HG03039 (cell line): ENCODE measurements around the gene ARID1B.

ENCODE experiments used
- ATAC-seq: cut with Tn5 transposase; IDR thresholded peaks from one replicate; pipeline ENCODE4 v1.9.1; 2021; ENCODE audit warnings: mild to moderate bottlenecking, moderate library complexity; ENCODE audit not compliant: unreplicated experiment

The ARID1B gene

DNA sequence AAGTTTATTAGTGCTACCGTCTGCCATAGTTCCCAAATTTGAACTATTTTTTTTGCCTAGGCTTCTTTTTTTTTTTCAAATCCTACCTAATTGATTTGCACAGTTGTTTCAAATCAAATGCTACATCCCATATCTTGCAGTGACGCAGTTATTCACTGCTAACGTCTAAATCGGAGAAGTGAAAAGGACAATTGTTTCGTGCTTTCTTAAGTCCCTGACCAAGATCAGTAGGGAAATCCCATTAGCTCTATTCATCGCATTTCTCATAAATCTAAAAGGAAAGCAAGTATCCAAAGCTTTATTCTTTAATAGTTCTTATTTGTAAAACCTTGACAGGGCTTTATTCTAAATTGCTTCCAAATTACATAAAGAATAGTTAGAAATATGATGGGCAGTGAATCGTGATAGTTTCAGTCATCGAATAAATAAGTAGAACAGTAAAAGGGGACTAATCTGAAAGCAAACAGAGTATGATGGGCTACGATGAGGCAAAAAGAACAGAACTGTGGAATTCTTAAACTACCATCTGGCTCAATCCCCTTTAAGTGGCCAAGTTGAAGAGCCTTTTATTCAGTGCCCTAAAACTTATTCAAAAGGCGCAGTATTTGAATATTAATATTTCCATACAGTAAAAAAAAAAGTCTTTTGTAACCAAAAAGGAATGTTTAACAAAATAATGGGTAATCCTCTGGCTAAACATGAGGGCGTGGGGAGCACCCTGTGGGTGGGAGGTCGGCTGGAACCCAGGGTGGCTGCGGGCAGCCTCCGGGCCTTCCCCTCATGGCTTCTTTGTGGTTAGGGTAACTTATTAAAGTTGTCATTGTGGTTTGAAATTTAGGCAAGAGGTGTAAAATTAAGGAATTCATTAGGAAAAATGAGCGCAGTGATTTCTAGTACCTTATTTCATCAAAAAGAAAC is 3.0 kb upstream of the ARID1B start:
- ATAC-seq: no peak

DNA sequence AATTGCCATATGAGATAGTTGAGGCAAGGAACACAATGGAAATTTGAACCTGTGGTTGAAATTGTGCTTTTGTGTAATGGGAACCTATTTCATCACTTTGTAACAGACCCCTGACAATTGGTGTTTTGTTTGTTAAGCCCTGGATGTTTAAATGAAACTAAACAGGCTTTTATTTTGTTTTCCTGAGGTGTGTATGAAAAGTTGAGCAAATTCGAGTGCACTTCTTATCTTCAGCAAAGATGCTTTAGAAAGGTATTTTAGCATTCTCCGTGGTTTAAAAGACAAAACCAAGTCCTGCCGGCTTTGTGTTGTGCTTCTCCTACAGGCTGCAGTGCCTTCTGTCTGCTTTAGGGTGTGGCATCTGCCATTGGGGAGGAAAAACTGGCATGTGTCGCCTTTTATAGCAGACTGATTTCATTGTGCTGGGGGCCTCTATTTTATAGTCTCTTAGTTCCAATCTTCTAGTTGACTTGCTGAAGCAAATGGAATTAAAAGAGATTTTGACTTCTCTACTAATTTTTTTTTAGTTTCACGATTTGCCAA is 2.2 kb upstream of the ARID1B start:
- ATAC-seq: no peak

DNA sequence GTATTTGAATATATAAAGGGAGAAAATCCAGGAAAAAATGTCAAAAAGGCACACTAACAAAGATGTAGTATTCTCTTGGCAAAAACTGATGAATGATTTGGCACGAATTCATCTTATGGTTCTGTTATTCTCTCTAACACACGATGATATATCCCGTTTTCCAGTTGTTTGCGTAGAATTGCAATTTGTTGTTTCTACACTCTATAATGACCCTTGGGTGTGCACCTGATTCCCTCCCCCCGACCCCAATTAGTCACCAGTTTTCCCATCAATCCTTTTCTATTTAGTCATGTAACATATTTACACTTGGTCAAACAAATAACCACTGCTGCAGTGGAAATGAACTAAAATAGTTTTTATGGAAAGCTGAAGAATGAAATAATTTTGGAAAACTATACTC is 1.5 kb upstream of the ARID1B start:
- no peak for ATAC-seq

DNA sequence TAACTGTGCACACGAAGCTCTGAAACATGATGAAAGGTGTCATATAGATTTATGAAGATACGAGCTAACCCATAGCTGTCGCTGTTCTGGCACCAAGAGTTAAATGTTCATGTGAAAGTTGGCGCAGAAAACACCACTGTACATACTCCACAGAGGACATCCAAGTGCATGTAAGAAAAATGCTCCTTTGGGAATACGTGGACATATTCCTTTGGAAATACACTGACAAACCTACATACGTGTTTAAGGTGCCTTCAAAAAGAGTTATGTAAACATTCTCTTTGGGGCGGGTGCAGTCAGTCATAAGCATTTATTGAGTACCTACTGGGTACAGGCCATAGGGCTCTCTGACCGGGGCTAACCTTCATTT is 723 bp upstream of the ARID1B start:
- ATAC-seq: no peak

DNA sequence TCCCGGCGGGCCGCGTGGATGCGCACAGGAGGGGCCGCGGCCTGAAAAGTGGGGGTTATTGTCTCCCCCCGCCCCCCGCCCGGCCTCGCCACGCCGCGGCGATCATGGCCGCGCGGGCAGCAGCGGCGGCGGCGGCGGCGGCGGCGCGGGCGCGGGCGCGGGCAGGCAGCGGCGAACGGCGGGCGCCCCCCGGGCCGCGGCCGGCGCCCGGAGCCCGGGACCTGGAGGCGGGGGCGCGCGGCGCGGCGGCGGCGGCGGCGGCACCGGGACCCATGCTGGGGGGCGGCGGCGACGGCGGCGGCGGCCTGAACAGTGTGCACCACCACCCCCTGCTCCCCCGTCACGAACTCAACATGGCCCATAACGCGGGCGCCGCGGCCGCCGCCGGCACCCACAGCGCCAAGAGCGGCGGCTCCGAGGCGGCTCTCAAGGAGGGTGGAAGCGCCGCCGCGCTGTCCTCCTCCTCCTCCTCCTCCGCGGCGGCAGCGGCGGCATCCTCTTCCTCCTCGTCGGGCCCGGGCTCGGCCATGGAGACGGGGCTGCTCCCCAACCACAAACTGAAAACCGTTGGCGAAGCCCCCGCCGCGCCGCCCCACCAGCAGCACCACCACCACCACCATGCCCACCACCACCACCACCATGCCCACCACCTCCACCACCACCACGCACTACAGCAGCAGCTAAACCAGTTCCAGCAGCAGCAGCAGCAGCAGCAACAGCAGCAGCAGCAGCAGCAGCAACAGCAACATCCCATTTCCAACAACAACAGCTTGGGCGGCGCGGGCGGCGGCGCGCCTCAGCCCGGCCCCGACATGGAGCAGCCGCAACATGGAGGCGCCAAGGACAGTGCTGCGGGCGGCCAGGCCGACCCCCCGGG is 637 bp downstream of the ARID1B start:
- ATAC-seq: peak; percentile 22

DNA sequence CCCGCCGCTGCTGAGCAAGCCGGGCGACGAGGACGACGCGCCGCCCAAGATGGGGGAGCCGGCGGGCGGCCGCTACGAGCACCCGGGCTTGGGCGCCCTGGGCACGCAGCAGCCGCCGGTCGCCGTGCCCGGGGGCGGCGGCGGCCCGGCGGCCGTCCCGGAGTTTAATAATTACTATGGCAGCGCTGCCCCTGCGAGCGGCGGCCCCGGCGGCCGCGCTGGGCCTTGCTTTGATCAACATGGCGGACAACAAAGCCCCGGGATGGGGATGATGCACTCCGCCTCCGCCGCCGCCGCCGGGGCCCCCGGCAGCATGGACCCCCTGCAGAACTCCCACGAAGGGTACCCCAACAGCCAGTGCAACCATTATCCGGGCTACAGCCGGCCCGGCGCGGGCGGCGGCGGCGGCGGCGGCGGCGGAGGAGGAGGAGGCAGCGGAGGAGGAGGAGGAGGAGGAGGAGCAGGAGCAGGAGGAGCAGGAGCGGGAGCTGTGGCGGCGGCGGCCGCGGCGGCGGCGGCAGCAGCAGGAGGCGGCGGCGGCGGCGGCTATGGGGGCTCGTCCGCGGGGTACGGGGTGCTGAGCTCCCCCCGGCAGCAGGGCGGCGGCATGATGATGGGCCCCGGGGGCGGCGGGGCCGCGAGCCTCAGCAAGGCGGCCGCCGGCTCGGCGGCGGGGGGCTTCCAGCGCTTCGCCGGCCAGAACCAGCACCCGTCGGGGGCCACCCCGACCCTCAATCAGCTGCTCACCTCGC is 1.5 kb downstream of the ARID1B start:
- no peak for ATAC-seq

DNA sequence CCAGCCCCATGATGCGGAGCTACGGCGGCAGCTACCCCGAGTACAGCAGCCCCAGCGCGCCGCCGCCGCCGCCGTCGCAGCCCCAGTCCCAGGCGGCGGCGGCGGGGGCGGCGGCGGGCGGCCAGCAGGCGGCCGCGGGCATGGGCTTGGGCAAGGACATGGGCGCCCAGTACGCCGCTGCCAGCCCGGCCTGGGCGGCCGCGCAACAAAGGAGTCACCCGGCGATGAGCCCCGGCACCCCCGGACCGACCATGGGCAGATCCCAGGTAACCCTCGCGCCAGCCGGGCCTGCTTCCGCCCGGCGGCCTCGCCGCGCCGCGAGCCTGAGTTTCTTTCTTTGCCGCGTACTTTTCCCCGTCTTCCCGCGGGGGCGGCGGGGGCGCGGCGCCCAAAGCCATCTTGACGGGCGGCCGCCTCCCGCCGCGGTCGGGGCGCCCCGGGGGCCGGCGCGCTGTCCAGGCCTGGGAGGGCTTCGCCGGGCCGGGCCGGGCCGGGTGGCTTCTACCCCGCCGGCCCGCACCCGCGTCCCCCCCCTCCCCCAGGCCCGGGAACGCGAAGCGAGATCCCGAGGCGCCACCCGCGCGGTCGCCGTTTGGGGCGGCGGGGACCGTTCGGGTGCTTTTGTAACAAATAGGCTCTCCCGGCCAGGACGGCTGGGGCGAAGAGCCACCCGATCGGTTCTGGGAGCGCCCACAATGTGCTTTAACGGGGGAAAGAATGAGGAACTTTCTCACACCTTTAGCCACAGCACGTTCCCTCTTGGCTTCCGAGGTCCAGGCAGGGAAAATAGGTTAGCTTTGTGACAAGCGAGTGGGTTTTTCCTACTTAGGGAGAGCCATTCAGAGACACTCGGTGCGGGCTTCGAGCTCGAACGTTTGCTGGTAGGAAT is 2.3 kb downstream of the ARID1B start:
- no peak for ATAC-seq

DNA sequence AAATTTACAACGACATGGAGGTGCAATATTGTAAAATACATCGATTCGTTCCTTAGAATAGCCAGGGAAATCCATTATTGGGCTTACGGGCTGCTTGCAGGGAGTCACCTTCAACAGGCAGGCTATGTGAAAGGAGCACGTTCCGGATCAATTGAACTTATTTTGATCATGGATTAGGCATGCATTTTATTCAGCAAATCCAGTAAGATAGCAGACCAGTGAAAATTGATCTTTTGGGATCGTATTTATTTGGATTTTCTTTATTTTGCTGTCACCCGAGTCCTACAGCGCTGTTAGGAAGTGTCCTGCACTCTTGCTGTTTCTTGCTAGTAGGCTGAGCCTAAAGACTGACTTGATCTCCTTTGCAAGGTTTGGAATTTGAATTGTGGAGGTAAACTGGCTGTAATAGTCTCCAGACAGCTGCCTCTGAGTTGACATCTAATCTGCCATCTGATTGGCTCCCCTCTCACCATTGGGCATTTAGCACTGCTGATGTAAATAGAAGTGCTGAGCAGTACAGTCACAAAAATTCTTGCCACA is 3.0 kb downstream of the ARID1B start:
- peak; percentile 32 for ATAC-seq

DNA sequence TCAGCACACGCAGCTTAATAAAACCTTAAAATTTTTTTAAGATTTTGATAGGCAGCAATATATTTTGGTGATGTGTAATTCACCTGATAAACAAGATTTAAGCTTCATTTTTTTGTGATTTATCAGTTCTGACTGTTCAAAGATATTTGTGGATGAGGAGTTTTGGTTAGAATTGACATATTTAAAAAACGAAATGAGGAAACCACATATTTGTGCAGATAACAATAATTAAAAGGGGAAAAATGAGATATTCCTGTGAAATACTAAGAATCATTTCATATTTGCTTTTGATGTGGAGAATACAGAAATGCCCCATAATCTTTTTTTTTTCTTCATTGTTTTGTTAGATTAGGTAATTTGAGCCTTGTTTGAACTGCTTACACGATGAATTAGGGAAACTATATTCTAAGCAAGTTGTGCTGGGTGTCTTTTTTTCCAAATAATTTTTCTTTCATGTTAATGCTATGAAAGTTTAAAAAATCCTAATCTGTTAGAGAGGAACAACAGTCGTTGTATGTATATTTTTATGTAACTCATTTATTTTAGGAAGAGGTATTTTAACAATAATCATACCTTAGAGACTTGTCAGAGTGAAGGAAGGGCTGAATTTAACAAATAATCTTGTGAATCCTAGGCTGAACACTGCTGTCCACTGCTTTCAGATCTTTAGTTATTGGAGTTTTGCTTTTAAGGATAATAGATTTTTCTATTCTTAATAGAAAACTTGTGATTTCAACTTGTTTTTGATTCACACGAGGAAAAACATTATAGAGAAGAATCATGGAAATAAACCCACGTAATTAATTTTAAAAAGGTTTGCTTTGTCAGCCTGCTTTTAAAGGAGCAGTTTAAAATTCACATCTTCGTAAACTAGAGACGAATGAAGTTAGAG is 4.0 kb downstream of the ARID1B start:
- no peak for ATAC-seq

DNA sequence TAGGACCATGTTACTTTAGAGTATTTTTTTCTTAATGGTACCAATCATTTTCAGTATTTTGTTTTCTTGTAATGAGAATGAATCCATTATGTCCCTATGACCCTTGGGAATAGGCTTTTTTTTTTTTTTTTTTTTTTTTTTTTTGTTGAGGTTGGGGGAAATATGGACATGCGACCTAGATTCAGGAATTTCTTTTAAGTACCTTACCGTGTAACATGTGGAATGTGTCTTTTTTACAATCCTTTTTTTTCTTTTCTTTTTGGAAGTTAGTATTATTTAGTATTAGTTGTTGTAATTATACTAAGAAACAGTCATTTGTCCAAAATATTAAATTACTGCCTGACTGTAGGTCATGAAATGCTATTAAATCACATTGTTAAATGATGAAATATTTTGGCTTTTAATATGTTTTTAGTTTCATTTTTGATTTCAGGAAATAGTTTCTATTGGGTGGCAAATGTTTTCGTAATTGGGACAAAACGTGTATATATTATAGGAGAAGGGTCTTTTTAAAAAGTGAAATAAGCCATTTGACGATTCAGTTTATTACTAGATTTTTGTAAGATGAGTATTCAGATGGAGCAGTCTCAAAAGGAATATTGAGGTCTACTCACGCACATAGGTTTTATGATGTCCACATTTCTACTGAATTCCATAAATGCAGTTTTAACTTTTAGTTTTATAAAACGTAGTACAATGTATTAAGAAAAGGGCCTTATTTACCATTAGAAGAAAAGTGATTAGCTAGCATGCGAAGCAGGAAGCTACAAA is 4.9 kb downstream of the ARID1B start:
- ATAC-seq: no peak

DNA sequence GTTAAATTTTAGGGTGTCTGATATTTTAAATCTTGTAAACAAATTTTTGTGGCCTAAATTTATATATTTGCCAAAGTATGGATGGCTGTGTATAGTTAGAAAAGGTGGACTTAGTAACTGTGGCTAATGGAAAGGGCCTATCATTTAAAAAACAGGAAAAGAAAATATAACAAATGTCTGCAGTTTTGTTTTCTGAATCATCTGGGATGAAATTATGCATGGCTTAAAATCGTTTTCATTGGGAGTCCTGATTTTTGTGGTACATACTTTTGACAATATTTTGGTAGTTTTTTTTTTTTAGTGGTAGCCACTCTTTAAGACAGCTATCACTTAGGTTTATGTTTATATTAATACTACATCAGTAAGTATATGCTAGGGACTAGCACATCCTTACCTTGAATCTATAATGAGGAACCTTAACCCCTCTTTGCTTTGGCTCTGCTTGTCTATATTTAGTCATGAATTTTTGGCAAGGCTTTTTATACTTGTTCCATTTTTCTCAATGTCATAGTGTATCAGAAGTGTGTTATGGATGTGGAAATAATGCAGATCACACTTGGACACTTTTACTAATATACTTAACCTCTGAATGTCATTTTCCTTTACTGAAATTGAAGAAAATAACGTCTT is 5.6 kb downstream of the ARID1B start:
- ATAC-seq: no peak

DNA sequence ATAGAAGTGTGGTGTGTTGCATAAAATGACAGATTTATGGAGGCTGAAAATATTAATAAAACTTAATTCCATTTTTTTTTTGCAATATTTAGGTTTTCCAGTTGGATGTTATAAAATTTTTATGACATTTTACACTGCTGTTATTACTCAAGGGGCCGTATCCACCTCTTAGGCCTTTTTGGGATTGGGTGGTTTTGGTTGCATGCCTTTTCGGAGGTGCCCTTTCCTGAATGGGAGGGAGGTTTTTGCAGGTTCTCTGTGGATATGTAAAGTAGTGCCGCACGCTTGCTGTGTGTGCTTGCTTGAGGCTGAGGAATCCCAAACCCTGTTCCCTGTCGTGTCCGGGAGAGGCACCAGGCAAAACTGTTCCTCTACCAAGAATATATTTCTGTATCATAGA is 6.8 kb downstream of the ARID1B start:
- ATAC-seq: no peak

DNA sequence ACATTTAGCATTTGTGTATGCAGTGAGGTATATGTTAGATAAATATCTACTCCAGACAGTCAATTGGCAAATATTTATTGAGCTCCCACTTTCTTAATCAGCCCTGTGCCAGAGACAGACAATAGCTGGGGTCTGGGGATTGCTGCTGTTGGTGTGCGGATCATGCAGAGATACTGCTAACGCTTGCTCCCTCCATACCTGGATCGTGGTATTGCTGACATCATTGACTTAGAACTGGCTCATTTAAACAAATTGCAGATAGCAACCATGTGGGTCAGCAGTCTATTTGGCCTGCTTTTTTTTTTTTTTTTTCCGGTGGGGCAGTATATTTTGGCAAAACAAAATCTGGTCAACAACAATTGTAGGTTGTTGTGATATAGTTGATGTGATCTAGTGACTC is 9.5 kb downstream of the ARID1B start:
- no peak for ATAC-seq

DNA sequence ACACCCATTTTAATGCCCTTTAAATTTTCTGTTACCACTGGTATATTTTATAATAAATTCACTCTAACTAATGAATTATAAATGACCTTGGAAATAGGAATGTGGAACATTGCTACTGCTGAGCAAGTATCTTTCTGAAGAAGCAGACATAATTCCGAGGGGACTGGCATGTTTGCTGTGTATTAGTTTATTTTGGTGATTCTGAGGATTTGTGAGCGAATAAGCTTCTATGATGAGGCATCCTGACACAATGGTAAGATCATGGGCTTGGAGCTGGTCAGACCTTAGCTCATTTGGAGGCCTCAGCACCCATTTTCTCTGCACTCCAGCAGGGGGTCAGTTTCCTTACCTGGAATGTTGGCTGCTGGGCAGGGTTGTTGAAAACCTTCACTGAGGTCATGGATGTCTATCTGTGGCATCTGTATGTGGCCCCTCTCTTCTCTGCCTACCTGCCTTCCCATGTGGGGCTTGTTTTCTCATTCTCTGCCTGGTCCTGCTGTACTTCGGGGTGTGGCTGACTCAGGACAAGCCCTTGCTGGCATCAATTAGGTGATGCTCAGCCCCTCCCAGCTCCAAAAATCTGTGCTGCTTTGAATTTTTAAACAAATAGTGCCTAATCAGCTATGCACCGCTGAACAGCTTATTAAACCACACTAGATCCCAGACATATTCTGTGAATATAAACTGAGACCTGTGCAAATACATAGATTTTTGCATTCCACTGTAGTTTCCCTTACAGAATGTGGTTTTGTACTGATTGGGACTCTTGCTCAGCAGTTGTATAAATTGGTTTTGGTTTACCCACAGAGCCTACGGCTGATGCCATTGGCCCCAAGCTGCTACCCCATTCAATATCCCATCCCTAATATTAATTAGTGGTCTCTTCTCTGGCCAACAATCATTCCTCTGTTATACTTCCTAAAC is 10.7 kb downstream of the ARID1B start:
- ATAC-seq: no peak

DNA sequence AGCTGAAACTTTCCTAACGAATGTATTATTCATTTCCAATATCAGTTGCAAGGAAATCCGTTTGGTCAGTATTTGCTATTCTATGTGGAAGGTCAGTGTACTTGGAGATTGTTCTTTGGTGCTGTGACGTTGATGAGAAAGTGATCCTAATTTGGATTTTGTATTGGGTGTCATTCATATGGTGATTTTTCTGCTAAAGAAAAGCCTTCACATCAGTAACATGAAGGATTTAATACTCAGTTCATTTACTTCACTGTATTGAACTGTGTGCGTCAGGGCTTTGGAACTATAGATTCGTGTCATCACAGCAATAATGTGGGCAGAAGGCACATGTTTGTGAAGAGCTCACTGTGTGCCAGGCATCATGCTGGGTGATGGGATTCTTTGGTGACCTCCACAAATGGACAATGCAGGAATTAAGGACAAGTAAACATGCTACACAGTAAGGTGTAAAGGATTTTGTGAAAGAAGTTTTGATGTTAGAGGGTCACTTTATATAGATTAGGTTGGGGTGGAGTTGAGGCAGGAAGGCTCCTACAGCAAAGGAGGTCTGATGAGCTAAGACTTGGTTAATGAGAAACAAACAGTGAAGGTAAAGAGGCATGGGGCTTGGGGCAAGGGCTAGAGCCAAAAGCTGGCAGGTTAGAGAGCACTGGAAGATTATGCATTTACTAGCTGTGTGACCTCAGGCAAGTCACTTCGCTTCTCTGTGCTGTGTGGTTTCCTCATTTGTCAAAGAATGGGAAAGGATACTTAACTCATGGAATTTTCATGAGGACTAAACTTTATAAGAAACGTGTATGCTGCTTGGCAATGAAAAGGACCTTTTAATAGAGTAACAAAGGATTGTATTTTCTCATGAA is 12.1 kb downstream of the ARID1B start:
- ATAC-seq: no peak
